Natural killer cell (primary cell): Measurements from ENCODE around the gene SMIM23. TPM values are rescaled to one million over a fixed set of nuclear protein-coding genes. Genes with fewer than 3 reads are reported as not detected.

Source experiments
- ATAC-seq, 3 donors: fragments of 150-1000 bp in 2 of 3; fragments of 200-7000 bp in 1 of 3; cut with Tn5 transposase; 1 replicate in 1 of 3; 2 replicates in 2 of 3; pipeline ENCODE4 v1.10.0; 2021; ENCODE audit warnings: mild to moderate bottlenecking in 2 of 3, moderate library complexity in 2 of 3
- DNase-seq, 2 donors: peaks; one replicate each; pipeline versions ENCODE4 v3.0.0 to v3.0.0-alpha.2; 2013 to 2021; ENCODE audit warnings: mixed read lengths in 1 of 2
- H3K27ac ChIP-seq: one replicate; pipeline ENCODE4 v1.5.1; 2013; ENCODE audit warnings: mild to moderate bottlenecking, low read length
- H3K27me3 ChIP-seq: one replicate; pipeline ENCODE4 v1.6.1; 2013; ENCODE audit warnings: low read length; ENCODE audit not compliant: control insufficient read depth, insufficient read depth
- H3K36me3 ChIP-seq: one replicate; pipeline ENCODE4 v1.6.1; 2013; ENCODE audit warnings: low read length; ENCODE audit not compliant: control insufficient read depth, insufficient read depth
- H3K4me1 ChIP-seq: one replicate; pipeline ENCODE4 v1.6.1; 2013; ENCODE audit warnings: low read length; ENCODE audit not compliant: control insufficient read depth, insufficient read depth
- H3K4me3 ChIP-seq: one replicate; pipeline ENCODE4 v1.5.1; 2013; ENCODE audit warnings: low read length
- H3K9me3 ChIP-seq: one replicate; pipeline ENCODE4 v1.6.1; 2013; ENCODE audit warnings: low read length; ENCODE audit not compliant: control insufficient read depth, insufficient read depth
- H3K27ac Mint-ChIP-seq, 2 donors: one replicate each; pipeline ENCODE4 v1.8.0; 2022; ENCODE audit warnings: mild to moderate bottlenecking in 2 of 2, mixed read lengths in 2 of 2, moderate library complexity in 1 of 2
- H3K27me3 Mint-ChIP-seq, 2 donors: one replicate each; pipeline ENCODE4 v1.8.0; 2022; ENCODE audit warnings: low read depth in 2 of 2, mixed read lengths in 2 of 2
- H3K36me3 Mint-ChIP-seq: one replicate; pipeline ENCODE4 v1.8.0; 2022; ENCODE audit warnings: mixed read lengths
- H3K4me1 Mint-ChIP-seq, 2 donors: one replicate each; pipeline ENCODE4 v1.8.0; 2022; ENCODE audit warnings: mixed read lengths in 2 of 2
- H3K4me3 Mint-ChIP-seq: one replicate; pipeline ENCODE4 v1.8.0; 2022; ENCODE audit warnings: mild to moderate bottlenecking, moderate library complexity, mixed read lengths
- H3K9me3 Mint-ChIP-seq, 2 donors: one replicate each; pipeline ENCODE4 v1.8.0; 2022; ENCODE audit warnings: mixed read lengths in 2 of 2
- WGBS: methylation state at CpG from one replicate; pipeline ENCODE4 v1.1.7; 2013; ENCODE audit warnings: missing lambda C conversion rate; ENCODE audit not compliant: insufficient coverage; 5-methylcytosine and 5-hydroxymethylcytosine counted together
- intact Hi-C: fragments of 100-400 bp; cut with micrococcal nuclease; formaldehyde crosslinking; loops from one replicate; pipeline ENCODE4 v1.14.2; 2022
- total RNA-seq, 4 donors: library from RNA; stranded (reverse); fragments of 120-200 nt in 1 of 4; gene quantifications; one replicate each; pipeline versions ENCODE4 v1.2.3 to v1.2.4, GENCODE V29; 2013 to 2022
- TF ChIP-seq, protein P1 (sequence below): fragments of 200-600 bp; IDR thresholded peaks from one replicate; pipeline ENCODE4 v1.8.0; 2022; ENCODE audit warnings: antibody characterized with exemption

Gene SMIM23
- total RNA-seq, 3 donors from 2014 or later (not counting 1 experiment from before 2014, with no cell fraction given) = not detected

GRCh38 chr5:171745602-171746001 lies 40.0 kb upstream of the SMIM23 start:
- Histone ChIP-seq H3K4me3 (no peak overlapping the region), H3K27me3 (no peaks in the 10 kb centered on the region), H3K27ac (no peak overlapping the region), H3K4me1 (no peaks in the 10 kb centered on the region), H3K36me3 (no peaks in the 10 kb centered on the region), H3K9me3 (no peaks in the 10 kb centered on the region)
- DNase-seq = no peak
- Mint-ChIP-seq H3K27me3 (no peaks in the 10 kb centered on the region), H3K9me3 (no peaks in the 10 kb centered on the region), H3K27ac (no peak overlapping the region), H3K4me1 (no peaks in the 10 kb centered on the region), H3K36me3 (no peaks in the 10 kb centered on the region), H3K4me3 (no peak overlapping the region)
- TF ChIP-seq, protein P1, sequence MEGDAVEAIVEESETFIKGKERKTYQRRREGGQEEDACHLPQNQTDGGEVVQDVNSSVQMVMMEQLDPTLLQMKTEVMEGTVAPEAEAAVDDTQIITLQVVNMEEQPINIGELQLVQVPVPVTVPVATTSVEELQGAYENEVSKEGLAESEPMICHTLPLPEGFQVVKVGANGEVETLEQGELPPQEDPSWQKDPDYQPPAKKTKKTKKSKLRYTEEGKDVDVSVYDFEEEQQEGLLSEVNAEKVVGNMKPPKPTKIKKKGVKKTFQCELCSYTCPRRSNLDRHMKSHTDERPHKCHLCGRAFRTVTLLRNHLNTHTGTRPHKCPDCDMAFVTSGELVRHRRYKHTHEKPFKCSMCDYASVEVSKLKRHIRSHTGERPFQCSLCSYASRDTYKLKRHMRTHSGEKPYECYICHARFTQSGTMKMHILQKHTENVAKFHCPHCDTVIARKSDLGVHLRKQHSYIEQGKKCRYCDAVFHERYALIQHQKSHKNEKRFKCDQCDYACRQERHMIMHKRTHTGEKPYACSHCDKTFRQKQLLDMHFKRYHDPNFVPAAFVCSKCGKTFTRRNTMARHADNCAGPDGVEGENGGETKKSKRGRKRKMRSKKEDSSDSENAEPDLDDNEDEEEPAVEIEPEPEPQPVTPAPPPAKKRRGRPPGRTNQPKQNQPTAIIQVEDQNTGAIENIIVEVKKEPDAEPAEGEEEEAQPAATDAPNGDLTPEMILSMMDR = no peak
- no peak for ATAC-seq
- intact Hi-C loops = no loop called here
- 82% methylated on average over 5 of the region's 5 CpGs for WGBS

DNA sequence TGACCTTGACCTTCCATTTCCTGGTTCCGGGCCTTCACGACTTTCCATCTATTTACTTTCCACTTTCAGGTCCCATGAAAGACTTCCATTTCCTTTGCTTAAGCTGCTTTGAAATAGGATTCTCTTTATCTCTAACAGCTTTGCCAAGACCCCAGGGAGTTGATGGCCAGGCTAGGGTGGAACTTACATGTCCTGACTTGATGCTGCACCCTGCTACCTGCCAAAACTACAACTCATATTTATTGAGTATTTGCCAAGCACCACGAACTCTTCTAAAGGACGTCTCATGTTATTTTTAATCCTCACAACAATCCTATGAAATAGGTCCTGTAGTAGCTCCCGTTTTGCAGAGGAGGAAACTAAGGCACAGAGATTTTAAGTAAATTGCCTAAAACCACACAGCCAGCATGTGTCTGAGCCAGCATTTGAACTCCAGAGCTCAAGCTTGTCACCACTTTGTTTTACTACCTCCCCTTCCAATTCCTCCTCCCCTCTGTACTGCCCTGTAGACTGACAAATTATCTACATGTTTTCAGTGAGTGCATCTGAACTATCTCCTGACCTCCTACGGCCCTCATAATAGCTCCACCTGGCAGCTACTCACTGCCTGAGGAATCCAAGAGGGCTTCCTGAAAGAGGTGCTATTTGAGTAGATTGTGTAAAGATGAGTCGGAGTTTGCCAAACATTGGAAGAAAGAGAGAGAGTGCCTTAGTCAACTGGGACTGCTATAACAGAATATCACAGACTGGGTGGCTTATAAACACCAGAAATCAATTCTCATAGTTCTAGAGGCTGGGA lies 38.4 kb upstream of the SMIM23 start:
- Histone ChIP-seq H3K27ac (no peak overlapping the region), H3K4me1 (no peaks in the 10 kb centered on the region), H3K4me3 (no peak overlapping the region), H3K27me3 (no peaks in the 10 kb centered on the region), H3K9me3 (no peaks in the 10 kb centered on the region), H3K36me3 (no peaks in the 10 kb centered on the region)
- H3K27me3 Mint-ChIP-seq = peaks cover 4 to 7% of the 10 kb centered on the region in 2 donors
- H3K27ac Mint-ChIP-seq = no peak overlapping the region
- TF ChIP-seq, protein P1 = no peak
- no peaks in the 10 kb centered on the region for H3K9me3 Mint-ChIP-seq
- WGBS = 87% methylated on average over 7 of the region's 7 CpGs
- H3K4me3 Mint-ChIP-seq = no peak overlapping the region
- no peak for DNase-seq
- no peaks in the 10 kb centered on the region for H3K36me3 Mint-ChIP-seq
- H3K4me1 Mint-ChIP-seq = no peaks in the 10 kb centered on the region
- no peak for ATAC-seq
- intact Hi-C loops = no loop called here

DNA sequence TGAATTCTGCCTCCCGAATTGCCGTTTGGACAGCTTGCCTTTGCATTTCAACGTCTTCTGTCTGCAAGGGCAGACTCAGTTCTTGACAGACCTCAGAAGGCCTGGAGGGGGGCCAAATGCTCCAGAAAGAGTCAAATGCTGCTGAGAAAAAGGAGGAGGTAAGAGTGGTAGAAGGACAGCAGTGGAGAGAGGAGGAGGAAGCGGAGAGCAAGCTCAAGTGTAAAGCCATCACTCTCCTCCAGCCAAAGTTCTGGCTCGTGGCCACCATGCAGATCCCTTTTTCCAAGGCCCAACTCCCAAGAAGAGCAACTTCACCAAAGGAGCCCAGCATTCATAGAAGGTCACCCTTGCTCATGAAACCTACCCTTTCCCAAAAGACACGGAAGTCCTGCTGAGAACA lies 36.9 kb upstream of the SMIM23 start:
- H3K4me3 ChIP-seq = no peak overlapping the region
- TF ChIP-seq, protein P1 = no peak
- H3K9me3 ChIP-seq = no peaks in the 10 kb centered on the region
- H3K27ac Mint-ChIP-seq = no peak overlapping the region
- no peaks in the 10 kb centered on the region for H3K9me3 Mint-ChIP-seq
- H3K36me3 Mint-ChIP-seq = no peaks in the 10 kb centered on the region
- no peaks in the 10 kb centered on the region for H3K36me3 ChIP-seq
- H3K27me3 Mint-ChIP-seq = peaks cover 4 to 7% of the 10 kb centered on the region in 2 donors
- H3K27me3 ChIP-seq = no peaks in the 10 kb centered on the region
- DNase-seq (no peak), ATAC-seq (no peak)
- H3K4me1 Mint-ChIP-seq = no peaks in the 10 kb centered on the region
- 83% methylated on average over 5 of the region's 6 CpGs for WGBS
- intact Hi-C loops = no loop called here
- H3K4me1 ChIP-seq = no peaks in the 10 kb centered on the region
- no peak overlapping the region for H3K4me3 Mint-ChIP-seq
- H3K27ac ChIP-seq = no peak overlapping the region

- 72% methylated on average over 3 of the region's 3 CpGs for WGBS
- Histone ChIP-seq H3K36me3 (no peaks in the 10 kb centered on the region), H3K27ac (no peak overlapping the region), H3K4me1 (no peaks in the 10 kb centered on the region), H3K4me3 (no peak overlapping the region), H3K9me3 (no peaks in the 10 kb centered on the region), H3K27me3 (no peaks in the 10 kb centered on the region)
- TF ChIP-seq, protein P1 = no peak
- no peak overlapping the region for H3K27ac Mint-ChIP-seq
- H3K4me3 Mint-ChIP-seq = no peak overlapping the region
- no peaks in the 10 kb centered on the region for H3K4me1 Mint-ChIP-seq
- DNase-seq (no peak), ATAC-seq (no peak)
- intact Hi-C loops = no loop called here
- H3K36me3 Mint-ChIP-seq = no peaks in the 10 kb centered on the region
- peaks cover 4 to 7% of the 10 kb centered on the region in 2 donors for H3K27me3 Mint-ChIP-seq
- H3K9me3 Mint-ChIP-seq = no peaks in the 10 kb centered on the region
Observed at GRCh38 chr5:171749365-171749764, 36.3 kb upstream of the SMIM23 start.
